ENCODE data around the gene MICALL1.

DNA sequence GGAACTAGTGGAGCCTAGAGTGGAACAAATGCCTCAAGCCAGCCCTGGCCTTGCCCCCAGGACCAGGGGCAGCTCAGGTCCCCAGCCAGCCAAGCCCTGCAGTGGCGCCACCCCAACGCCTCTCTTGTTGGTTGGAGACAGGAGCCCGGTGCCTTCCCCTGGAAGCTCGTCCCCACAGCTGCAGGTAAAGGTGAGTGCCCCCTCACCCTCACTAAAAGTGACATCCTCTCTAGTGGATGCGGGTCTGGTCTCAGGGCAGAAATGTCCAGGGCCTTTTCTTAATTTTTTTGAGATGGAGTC, 21.5 kb downstream of the MICALL1 start:
- no peak for TF ChIP-seq POLR2A (IDR thresholded peaks at IDR 0.05)
- TF ChIP-seq, protein P1, sequence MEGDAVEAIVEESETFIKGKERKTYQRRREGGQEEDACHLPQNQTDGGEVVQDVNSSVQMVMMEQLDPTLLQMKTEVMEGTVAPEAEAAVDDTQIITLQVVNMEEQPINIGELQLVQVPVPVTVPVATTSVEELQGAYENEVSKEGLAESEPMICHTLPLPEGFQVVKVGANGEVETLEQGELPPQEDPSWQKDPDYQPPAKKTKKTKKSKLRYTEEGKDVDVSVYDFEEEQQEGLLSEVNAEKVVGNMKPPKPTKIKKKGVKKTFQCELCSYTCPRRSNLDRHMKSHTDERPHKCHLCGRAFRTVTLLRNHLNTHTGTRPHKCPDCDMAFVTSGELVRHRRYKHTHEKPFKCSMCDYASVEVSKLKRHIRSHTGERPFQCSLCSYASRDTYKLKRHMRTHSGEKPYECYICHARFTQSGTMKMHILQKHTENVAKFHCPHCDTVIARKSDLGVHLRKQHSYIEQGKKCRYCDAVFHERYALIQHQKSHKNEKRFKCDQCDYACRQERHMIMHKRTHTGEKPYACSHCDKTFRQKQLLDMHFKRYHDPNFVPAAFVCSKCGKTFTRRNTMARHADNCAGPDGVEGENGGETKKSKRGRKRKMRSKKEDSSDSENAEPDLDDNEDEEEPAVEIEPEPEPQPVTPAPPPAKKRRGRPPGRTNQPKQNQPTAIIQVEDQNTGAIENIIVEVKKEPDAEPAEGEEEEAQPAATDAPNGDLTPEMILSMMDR (IDR thresholded peaks at IDR 0.05): no peak

Measured in esophagus squamous epithelium (tissue), 4 donors.